ENCODE measurements around the gene SPECC1. TPM values are rescaled to one million over a fixed set of nuclear protein-coding genes. Genes with fewer than 3 reads are reported as not detected.

The SPECC1 gene
- polyA plus RNA-seq, 1 of the 3 experiments (the other 2 are of a cell fraction): 11.2 TPM

DNA sequence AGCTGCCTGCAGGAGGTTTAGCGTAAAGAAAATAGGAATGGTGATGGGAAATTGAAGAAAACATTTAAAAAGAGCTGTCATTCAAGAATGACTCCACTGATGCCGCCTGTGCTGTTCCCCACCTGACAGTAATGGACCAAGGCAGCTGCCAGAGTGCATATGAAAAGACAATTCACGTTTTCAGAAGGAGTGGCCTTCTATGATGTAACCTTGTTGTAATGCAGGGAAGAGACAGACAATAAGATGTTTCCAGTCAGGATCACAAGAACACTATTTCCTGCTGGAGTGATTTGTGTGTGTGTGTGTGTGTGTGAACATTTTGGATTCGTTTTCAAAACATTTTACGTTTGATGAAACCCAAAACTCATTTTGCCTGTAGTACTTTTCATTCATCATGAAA is 254.4 kb downstream of the SPECC1 start:
- TF ChIP-seq, protein P1, sequence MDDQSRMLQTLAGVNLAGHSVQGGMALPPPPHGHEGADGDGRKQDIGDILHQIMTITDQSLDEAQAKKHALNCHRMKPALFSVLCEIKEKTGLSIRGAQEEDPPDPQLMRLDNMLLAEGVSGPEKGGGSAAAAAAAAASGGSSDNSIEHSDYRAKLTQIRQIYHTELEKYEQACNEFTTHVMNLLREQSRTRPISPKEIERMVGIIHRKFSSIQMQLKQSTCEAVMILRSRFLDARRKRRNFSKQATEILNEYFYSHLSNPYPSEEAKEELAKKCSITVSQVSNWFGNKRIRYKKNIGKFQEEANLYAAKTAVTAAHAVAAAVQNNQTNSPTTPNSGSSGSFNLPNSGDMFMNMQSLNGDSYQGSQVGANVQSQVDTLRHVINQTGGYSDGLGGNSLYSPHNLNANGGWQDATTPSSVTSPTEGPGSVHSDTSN (IDR thresholded peaks at IDR 0.05): 0 out of 2 replicates have a peak, but pooled peaks have one; percentile 29
- TF ChIP-seq FOXJ3 (CRISPR knock-in tag; IDR thresholded peaks at IDR 0.05): no peak
- H2AFZ ChIP-seq (ENCODE audit: low read depth): no peak overlapping the region
- H3F3A ChIP-seq (replicated peaks; ENCODE audit: insufficient read depth): peaks cover 6% of the 10 kb centered on the region
- peaks cover 0 to 4% of the 10 kb centered on the region in 2 experiments for H3K36me3 ChIP-seq (replicated peaks in 1 of 2; ENCODE audit: control insufficient read depth in 1 of 2, insufficient read depth in 2 of 2, low read length in 1 of 2)
- no peak overlapping the region for H3K9ac ChIP-seq
- H3K27me3 ChIP-seq (ENCODE audit: insufficient read depth): no peaks in the 10 kb centered on the region
- H3K4me2 ChIP-seq: no peak overlapping the region
- H3K79me2 ChIP-seq (ENCODE audit: insufficient read depth): no peaks in the 10 kb centered on the region
- no peak overlapping the region for H3K4me3 ChIP-seq (ENCODE audit: low read depth in 2 of 2, low read length in 1 of 2)
- ChIA-PET POLR2A (no interaction called here), CTCF (no interaction called here)
- H3K27ac ChIP-seq (ENCODE audit: low read depth in 2 of 2, low read length in 1 of 2): peak overlapping the region in 1 of 2 experiments; percentile 2; a peak in 1 of 4 replicates
- peaks cover 3 to 7% of the 10 kb centered on the region in 2 experiments; a peak in 2 of 4 replicates for H3K4me1 ChIP-seq (ENCODE audit: control insufficient read depth in 1 of 2, insufficient read depth in 2 of 2, low read depth in 1 of 2, low read length in 1 of 2)
- 62% methylated on average over 5 of the region's 5 CpGs for WGBS (ENCODE audit: low lambda C conversion rate)
- DNase-seq: no peak
- H3K9me2 ChIP-seq: no peaks in the 10 kb centered on the region
- H3K9me3 ChIP-seq: no peaks in the 10 kb centered on the region
- H4K20me1 ChIP-seq (ENCODE audit: insufficient read depth): no peaks in the 10 kb centered on the region

DNA sequence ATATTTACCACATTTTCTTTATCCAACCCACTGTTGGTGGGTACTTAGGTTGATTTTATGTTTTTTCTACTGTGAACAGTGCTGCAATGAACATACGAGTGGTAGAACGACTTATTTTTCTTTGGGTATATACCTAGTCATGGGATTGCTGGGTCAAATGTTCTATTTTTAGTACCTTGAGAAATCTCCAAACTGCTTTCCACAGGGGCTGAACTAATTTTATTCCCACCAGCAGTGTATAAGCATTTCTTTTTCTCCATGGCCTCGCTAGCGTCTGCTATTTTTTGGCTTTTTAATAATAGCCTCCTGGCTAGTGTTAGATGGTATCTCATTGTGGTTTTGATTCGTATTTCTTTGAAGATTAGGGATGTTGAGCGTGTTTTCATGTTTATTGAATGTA is 255.8 kb downstream of the SPECC1 start:
- ChIA-PET CTCF (interaction anchor here (1.8 kb wide), 1 partner anchor 38 kb away, joined by 6 read pairs; no protein-coding TSS in a partner anchor), POLR2A (no interaction called here)
- H3K27ac ChIP-seq (ENCODE audit: low read depth in 2 of 2, low read length in 1 of 2): no peak overlapping the region
- H2AFZ ChIP-seq (ENCODE audit: low read depth): no peak overlapping the region
- no peaks in the 10 kb centered on the region for H3K27me3 ChIP-seq (ENCODE audit: insufficient read depth)
- peaks cover 6% of the 10 kb centered on the region for H3F3A ChIP-seq (replicated peaks; ENCODE audit: insufficient read depth)
- no peaks in the 10 kb centered on the region for H4K20me1 ChIP-seq (ENCODE audit: insufficient read depth)
- no peak overlapping the region for H3K4me2 ChIP-seq
- H3K4me1 ChIP-seq (ENCODE audit: control insufficient read depth in 1 of 2, insufficient read depth in 2 of 2, low read depth in 1 of 2, low read length in 1 of 2): peaks cover 3 to 7% of the 10 kb centered on the region in 2 experiments; a peak in 2 of 4 replicates
- H3K79me2 ChIP-seq (ENCODE audit: insufficient read depth): no peaks in the 10 kb centered on the region
- no peak for DNase-seq
- TF ChIP-seq, protein P1 (IDR thresholded peaks at IDR 0.05): no peak
- TF ChIP-seq, protein P2, sequence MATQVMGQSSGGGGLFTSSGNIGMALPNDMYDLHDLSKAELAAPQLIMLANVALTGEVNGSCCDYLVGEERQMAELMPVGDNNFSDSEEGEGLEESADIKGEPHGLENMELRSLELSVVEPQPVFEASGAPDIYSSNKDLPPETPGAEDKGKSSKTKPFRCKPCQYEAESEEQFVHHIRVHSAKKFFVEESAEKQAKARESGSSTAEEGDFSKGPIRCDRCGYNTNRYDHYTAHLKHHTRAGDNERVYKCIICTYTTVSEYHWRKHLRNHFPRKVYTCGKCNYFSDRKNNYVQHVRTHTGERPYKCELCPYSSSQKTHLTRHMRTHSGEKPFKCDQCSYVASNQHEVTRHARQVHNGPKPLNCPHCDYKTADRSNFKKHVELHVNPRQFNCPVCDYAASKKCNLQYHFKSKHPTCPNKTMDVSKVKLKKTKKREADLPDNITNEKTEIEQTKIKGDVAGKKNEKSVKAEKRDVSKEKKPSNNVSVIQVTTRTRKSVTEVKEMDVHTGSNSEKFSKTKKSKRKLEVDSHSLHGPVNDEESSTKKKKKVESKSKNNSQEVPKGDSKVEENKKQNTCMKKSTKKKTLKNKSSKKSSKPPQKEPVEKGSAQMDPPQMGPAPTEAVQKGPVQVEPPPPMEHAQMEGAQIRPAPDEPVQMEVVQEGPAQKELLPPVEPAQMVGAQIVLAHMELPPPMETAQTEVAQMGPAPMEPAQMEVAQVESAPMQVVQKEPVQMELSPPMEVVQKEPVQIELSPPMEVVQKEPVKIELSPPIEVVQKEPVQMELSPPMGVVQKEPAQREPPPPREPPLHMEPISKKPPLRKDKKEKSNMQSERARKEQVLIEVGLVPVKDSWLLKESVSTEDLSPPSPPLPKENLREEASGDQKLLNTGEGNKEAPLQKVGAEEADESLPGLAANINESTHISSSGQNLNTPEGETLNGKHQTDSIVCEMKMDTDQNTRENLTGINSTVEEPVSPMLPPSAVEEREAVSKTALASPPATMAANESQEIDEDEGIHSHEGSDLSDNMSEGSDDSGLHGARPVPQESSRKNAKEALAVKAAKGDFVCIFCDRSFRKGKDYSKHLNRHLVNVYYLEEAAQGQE (IDR thresholded peaks at IDR 0.05; ENCODE audit: low read depth, low read length): no peak
- TF ChIP-seq SIN3A (IDR thresholded peaks at IDR 0.05; ENCODE audit: borderline replicate concordance, low read depth, low read length): no peak
- TF ChIP-seq, protein P3, sequence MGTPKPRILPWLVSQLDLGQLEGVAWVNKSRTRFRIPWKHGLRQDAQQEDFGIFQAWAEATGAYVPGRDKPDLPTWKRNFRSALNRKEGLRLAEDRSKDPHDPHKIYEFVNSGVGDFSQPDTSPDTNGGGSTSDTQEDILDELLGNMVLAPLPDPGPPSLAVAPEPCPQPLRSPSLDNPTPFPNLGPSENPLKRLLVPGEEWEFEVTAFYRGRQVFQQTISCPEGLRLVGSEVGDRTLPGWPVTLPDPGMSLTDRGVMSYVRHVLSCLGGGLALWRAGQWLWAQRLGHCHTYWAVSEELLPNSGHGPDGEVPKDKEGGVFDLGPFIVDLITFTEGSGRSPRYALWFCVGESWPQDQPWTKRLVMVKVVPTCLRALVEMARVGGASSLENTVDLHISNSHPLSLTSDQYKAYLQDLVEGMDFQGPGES (IDR thresholded peaks at IDR 0.05; ENCODE audit: low read depth, low read length): no peak
- no peaks in the 10 kb centered on the region for H3K9me2 ChIP-seq
- H3K36me3 ChIP-seq (replicated peaks in 1 of 2; ENCODE audit: control insufficient read depth in 1 of 2, insufficient read depth in 2 of 2, low read length in 1 of 2): no peaks in the 10 kb centered on the region
- no peak overlapping the region for H3K9ac ChIP-seq
- no peak overlapping the region for H3K4me3 ChIP-seq (ENCODE audit: low read depth in 2 of 2, low read length in 1 of 2)
- no peaks in the 10 kb centered on the region for H3K9me3 ChIP-seq
- WGBS (ENCODE audit: low lambda C conversion rate): 93% methylated on average over 6 of the region's 6 CpGs
